SU-DHL-6 (cell line): ENCODE data around the gene ZNF786.

ENCODE experiments used
- H2AFZ ChIP-seq: fragments of 200-600 bp; sonication (generic); 2 replicates; pipeline ENCODE4 v1.6.1; 2014; ENCODE audit warnings: low read depth, mild to moderate bottlenecking, moderate library complexity, mixed read lengths, antibody characterized with exemption, low read length; ENCODE audit not compliant: severe bottlenecking
- H3F3A ChIP-seq: fragments of 200-600 bp; shearing (Covaris generic); 2 replicates; pipeline ENCODE4 v1.6.0; 2016; ENCODE audit warnings: antibody characterized with exemption, mild to moderate bottlenecking; ENCODE audit not compliant: insufficient read depth
- H3K27ac ChIP-seq: fragments of 200-600 bp; sonication (generic); 2 replicates; pipeline ENCODE4 v1.5.1; 2016; ENCODE audit warnings: low read depth, mild to moderate bottlenecking, low read length, moderate library complexity, mixed read lengths
- H3K27me3 ChIP-seq: fragments of 200-600 bp; sonication (generic), shearing (Covaris generic); 2 replicates; pipeline ENCODE4 v1.6.0; 2014; ENCODE audit warnings: mild to moderate bottlenecking, low read length
- H3K36me3 ChIP-seq: fragments of 200-600 bp; sonication (generic); 2 replicates; pipeline ENCODE4 v1.6.1; 2014; ENCODE audit warnings: mild to moderate bottlenecking, low read length, mixed read lengths
- H3K4me2 ChIP-seq: fragments of 300-600, 200-600 bp; shearing (Covaris generic), sonication (generic); 2 replicates; pipeline ENCODE4 v1.6.0; 2014; ENCODE audit warnings: low read length, low read depth, mild to moderate bottlenecking; ENCODE audit not compliant: poor library complexity, severe bottlenecking
- H3K4me3 ChIP-seq: fragments of 200-600 bp; sonication (generic); 2 replicates; pipeline ENCODE4 v1.5.1; 2014; ENCODE audit warnings: antibody characterized with exemption, low read length, mild to moderate bottlenecking, mixed read lengths; ENCODE audit not compliant: insufficient read depth, poor library complexity, severe bottlenecking
- H3K79me2 ChIP-seq: fragments of 200-600 bp; sonication (generic); 2 replicates; pipeline ENCODE4 v1.6.1; 2014; ENCODE audit warnings: mild to moderate bottlenecking, low read length, moderate library complexity; ENCODE audit not compliant: insufficient read depth
- H3K9ac ChIP-seq: fragments of 200-600 bp; sonication (generic); 2 replicates; pipeline ENCODE4 v1.7.0; 2014; ENCODE audit warnings: mild to moderate bottlenecking, low read length
- H3K9me2 ChIP-seq: fragments of 200-600 bp; sonication (generic); replicated peaks from 2 replicates; pipeline ENCODE4 v1.6.1; 2014; ENCODE audit warnings: low read length; ENCODE audit not compliant: insufficient read depth
- H3K9me3 ChIP-seq: fragments of 200-600 bp; sonication (generic); 2 replicates; pipeline ENCODE4 v1.6.1; 2014; ENCODE audit warnings: low read length, mixed read lengths; ENCODE audit not compliant: insufficient read depth
- H4K20me1 ChIP-seq: fragments of 200-600 bp; sonication (generic); 2 replicates; pipeline ENCODE4 v1.6.1; 2014; ENCODE audit warnings: low read depth, mild to moderate bottlenecking, antibody characterized with exemption, low read length, moderate library complexity, mixed read lengths
- EZH2phosphoT487 ChIP-seq: fragments of 200-600 bp; sonication (generic), shearing (Covaris generic); conservative IDR thresholded peaks from 2 replicates; pipeline ENCODE4 v1.6.1; 2018; ENCODE audit warnings: mild to moderate bottlenecking, antibody characterized with exemption, low read length, moderate library complexity, mixed read lengths
- TF ChIP-seq, protein P1 (sequence below): fragments of 200-600 bp; sonication (generic); IDR thresholded peaks from one replicate; pipeline ENCODE4 v1.5.1; 2017; ENCODE audit warnings: antibody characterized with exemption, mild to moderate bottlenecking, low read length, moderate library complexity; ENCODE audit not compliant: insufficient read depth, poor library complexity, severe bottlenecking

ZNF786 gene

DNA sequence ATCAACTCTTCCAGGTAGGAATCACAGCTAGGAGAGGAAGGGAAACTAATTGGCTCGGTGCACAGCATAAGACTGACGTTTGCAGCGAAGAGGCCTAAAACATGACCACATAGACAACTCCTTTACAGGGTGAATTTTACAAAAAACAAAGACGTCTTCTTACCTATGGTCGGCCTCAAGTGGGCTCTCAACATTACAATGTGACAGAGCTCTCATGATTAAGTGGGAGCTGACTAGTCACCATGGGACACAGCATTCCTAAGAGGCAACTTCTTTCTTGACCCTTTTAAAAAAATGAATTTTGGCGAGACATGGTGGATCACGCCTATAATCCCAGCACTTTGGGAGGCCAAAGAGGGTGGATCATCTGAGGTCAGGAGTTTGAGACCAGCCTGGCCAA, 66.9 kb downstream of the ZNF786 start:
- 0 out of 2 replicates have a peak, but pooled peaks cover 9% of the 10 kb centered on the region for H3F3A ChIP-seq
- no peaks in the 10 kb centered on the region for H3K27me3 ChIP-seq
- no peaks in the 10 kb centered on the region for H3K9me2 ChIP-seq
- H3K79me2 ChIP-seq: peaks cover 66% of the 10 kb centered on the region
- H3K4me3 ChIP-seq: no peak overlapping the region
- H4K20me1 ChIP-seq: no peaks in the 10 kb centered on the region
- TF ChIP-seq, protein P1, sequence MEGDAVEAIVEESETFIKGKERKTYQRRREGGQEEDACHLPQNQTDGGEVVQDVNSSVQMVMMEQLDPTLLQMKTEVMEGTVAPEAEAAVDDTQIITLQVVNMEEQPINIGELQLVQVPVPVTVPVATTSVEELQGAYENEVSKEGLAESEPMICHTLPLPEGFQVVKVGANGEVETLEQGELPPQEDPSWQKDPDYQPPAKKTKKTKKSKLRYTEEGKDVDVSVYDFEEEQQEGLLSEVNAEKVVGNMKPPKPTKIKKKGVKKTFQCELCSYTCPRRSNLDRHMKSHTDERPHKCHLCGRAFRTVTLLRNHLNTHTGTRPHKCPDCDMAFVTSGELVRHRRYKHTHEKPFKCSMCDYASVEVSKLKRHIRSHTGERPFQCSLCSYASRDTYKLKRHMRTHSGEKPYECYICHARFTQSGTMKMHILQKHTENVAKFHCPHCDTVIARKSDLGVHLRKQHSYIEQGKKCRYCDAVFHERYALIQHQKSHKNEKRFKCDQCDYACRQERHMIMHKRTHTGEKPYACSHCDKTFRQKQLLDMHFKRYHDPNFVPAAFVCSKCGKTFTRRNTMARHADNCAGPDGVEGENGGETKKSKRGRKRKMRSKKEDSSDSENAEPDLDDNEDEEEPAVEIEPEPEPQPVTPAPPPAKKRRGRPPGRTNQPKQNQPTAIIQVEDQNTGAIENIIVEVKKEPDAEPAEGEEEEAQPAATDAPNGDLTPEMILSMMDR: no peak
- TF ChIP-seq EZH2phosphoT487: no peak
- H3K27ac ChIP-seq: no peak overlapping the region
- no peaks in the 10 kb centered on the region for H3K36me3 ChIP-seq
- no peak overlapping the region for H2AFZ ChIP-seq
- H3K9me3 ChIP-seq: no peaks in the 10 kb centered on the region
- H3K9ac ChIP-seq: no peak overlapping the region
- H3K4me2 ChIP-seq: no peak overlapping the region

DNA sequence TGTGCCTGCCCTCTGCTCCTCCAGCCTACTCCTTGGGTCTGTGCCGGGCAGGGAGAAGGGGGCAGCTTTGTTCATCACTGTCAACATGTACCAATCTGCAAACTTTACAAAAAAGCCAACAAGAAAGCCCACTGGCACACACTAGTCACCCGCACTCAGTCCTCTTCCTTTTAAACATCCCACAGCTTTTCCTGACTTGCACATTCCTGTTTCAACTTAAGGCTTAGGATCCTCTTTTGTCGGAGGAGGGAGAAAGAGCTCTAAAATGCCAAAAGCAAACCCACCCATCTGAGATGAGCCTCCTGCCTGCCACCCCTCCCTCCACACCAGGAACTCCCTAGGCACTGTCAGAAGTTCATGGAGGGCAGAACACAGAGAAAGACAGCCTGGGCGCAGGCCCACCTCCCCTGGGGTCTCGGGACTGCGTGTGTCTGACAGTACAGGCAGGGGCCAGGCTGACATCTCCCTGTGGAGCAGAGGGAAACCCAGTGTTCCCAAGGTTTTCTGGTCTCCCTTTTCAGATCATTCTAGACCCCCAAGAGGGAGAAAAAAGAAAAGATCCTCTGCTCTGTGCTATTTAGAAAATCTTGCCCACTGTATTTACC, 67.7 kb downstream of the ZNF786 start:
- H4K20me1 ChIP-seq: no peaks in the 10 kb centered on the region
- no peak overlapping the region for H2AFZ ChIP-seq
- H3K9me2 ChIP-seq: no peaks in the 10 kb centered on the region
- H3K4me2 ChIP-seq: no peak overlapping the region
- no peaks in the 10 kb centered on the region for H3K36me3 ChIP-seq
- H3K27me3 ChIP-seq: no peaks in the 10 kb centered on the region
- 0 out of 2 replicates have a peak, but pooled peaks cover 9% of the 10 kb centered on the region for H3F3A ChIP-seq
- H3K9me3 ChIP-seq: no peaks in the 10 kb centered on the region
- no peak overlapping the region for H3K9ac ChIP-seq
- TF ChIP-seq EZH2phosphoT487: no peak
- TF ChIP-seq, protein P1: no peak
- H3K79me2 ChIP-seq: peaks cover 62% of the 10 kb centered on the region
- no peak overlapping the region for H3K27ac ChIP-seq
- H3K4me3 ChIP-seq: no peak overlapping the region

DNA sequence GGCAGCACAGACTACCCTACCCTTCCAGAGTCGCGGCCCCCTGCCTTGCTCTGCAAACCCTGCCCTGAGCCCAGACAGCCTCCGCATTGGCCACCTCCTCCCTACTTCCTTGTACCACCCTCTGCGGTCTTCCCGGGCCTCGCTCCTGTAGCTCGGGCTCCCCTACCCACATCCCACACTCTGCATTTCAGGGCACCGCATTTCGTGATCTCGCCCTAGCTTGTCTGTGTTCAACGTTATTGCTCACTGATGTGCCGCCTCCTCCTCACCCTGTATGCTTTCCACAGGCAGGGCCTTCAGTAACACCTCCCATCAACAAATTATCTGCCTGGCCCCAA, 68.8 kb downstream of the ZNF786 start:
- H3K4me3 ChIP-seq: no peak overlapping the region
- no peaks in the 10 kb centered on the region for H4K20me1 ChIP-seq
- H3K9ac ChIP-seq: no peak overlapping the region
- no peak overlapping the region for H3K4me2 ChIP-seq
- H2AFZ ChIP-seq: no peak overlapping the region
- no peaks in the 10 kb centered on the region for H3K9me3 ChIP-seq
- 0 out of 2 replicates have a peak, but pooled peaks cover under 1% of the 10 kb centered on the region for H3F3A ChIP-seq
- H3K79me2 ChIP-seq: peaks cover 51% of the 10 kb centered on the region
- no peak overlapping the region for H3K27ac ChIP-seq
- TF ChIP-seq, protein P1: no peak
- no peak for TF ChIP-seq EZH2phosphoT487
- H3K36me3 ChIP-seq: no peaks in the 10 kb centered on the region
- H3K9me2 ChIP-seq: no peaks in the 10 kb centered on the region
- no peaks in the 10 kb centered on the region for H3K27me3 ChIP-seq
